Measurements from ENCODE around the gene NEDD8.
A peak's percentile ranks its signal among the peaks of the same experiment; 100 is the strongest.

NEDD8 gene

GRCh38 chr14:24177041-24177825 is 54.9 kb downstream of the NEDD8 start:
- no peak for DNase-seq

GRCh38 chr14:24176599-24176998 is 55.6 kb downstream of the NEDD8 start:
- no peak for DNase-seq

- DNase-seq, result no peak
Measured at GRCh38 chr14:24172871-24173281, 59.3 kb downstream of the NEDD8 start.

GRCh38 chr14:24172261-24172860 is 59.8 kb downstream of the NEDD8 start:
- DNase-seq, result no peak

GRCh38 chr14:24171422-24172260 is 60.5 kb downstream of the NEDD8 start, which contains the start of gene REC8:
Gene REC8, plus strand, starts transcription at chr14:24172080. Its CDS starts 473 bp downstream, at chr14:24172553.
- DNase-seq, result peak; percentile 92

DNA sequence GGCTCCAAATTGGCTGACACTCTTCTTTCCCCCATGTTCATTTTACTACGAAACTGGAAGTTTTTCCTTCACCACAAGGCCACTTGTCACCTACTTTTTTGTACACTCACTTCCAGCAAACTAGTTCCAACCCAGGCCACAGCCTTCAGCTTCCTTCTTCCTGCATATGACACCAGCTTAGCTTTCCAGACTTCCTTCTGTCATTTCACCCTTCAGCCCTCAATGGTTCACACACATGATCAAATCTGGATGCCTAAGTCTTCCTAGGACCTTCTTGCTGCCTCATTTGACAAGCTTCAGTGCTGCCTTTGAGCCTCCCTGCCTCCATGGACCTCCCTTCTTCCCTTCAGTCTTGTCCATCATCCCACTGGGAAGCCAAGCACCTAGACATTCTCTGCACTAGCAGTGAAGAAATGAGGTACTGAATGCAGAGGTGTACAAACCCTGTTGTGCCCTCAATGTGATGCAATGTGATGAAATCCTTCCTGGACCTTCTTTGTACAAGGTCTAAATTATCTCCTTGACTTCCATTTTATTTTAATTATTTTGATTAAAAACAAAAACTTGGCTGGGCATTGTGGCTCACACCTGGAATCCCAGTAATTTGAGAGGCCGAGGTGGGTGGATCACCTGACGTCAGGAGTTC is 64.6 kb downstream of the NEDD8 start:
- DNase-seq, result no peak
